Hypothalamus (tissue), 51 donors: ENCODE results near the gene ADD2.

ENCODE experiments used
- DNase-seq, 51 donors: peaks; one replicate each; lab custom pipeline; 2025; lab: John Stamatoyannopoulos, UW

Gene ADD2

DNA sequence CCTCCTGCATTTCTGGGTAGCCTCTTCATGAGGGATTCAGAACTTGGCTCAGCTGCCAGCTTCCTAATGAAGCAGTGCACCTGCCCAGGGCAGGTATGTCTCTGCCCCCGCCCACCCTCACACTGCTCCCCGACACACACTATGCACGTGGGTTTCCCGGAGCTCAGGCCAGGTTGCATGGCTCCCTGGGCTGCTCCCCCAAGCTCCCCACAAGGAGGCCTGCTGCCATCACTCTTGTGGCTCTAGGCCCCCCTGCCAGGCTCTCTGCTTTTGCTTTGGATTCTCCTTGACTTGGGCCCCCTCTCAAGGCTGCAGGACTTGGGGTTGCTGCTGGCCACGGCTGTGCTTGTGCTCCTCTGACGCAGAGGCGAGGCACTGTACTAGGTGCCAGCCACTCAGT, 43.6 kb downstream of the ADD2 start:
- DNase-seq, result no peak

- DNase-seq, result no peak
These were observed 44.6 kb downstream of the ADD2 start for GRCh38 chr2:70723286-70723885.

- DNase-seq, result no peak
These were observed 47.9 kb downstream of the ADD2 start for GRCh38 chr2:70720124-70720523.

- DNase-seq, result no peak
These were observed 48.8 kb downstream of the ADD2 start for GRCh38 chr2:70719231-70719630.

DNA sequence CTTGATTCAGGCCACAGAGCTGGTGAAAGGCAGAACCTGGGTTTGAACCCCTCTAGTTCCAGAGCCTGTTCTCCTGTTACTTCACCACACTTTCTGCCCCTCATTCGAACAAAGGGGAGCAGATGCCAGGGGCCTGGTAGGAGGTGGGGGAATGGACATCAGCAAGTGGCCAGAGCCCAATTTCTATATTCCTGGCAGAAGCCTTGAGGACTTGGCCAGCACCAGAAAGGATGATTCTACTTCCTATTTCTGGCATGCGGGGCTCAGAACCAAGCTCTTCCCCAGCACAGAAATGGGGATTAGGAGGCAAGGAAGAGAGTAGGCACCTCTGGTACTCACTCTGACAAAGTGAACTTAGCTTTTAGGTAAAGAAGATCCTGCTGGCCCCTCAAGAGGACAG, 49.3 kb downstream of the ADD2 start:
- DNase-seq, result no peak

- DNase-seq, result no peak
These were observed 49.8 kb downstream of the ADD2 start for GRCh38 chr2:70718241-70718640.

GRCh38 chr2:70717431-70718038, 50.5 kb downstream of the ADD2 start:
- no peak for DNase-seq

DNA sequence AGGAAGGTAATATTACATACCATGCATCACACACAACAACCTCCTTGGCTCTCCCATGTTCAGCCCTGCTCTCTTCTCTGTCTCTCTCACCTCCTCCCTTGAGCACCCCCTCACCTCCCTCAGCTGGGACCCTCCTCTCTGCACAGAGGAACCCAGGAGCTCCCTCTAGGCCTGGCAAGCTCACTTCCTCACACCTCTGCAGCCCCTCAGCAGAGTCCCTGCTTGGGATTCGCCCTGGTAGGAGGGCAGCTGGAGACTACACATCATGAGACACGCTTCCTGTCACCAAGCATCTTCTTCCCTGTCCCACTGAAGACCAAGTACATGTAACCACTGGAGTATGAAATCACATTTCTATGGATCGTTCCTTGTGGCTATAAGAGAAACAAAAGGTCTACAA, 51.0 kb downstream of the ADD2 start:
- no peak for DNase-seq

DNA sequence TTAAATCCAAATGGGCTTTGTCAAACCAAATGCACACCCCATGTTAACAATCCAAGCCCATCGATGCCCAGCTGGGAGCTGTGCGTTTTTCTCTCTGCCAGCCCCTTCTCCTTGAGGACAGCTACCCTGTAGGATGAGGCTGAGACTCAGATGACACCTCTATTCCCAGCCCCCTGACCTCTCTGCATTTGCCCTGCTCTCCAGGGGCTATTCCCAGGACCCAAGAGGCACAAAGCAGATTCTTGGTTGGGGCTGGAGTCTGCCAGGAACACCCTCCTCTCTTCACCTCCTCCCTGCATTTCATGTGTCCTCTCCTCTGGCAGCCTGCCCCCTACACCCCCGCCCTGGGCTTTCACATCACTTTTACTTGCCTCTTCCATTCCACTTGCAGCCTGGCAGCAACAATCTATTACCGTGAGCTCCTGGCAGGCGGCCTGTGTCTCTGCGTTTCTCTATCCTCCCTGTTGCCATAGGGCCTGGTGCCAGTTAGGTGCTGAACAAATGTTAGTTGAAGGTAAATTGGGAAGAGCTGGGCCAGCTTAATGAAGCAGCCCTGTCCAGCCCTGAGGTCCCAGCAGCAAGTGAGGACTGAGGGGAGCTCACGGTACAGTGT, 51.8 kb downstream of the ADD2 start:
- peak in 3 of 51 donors; percentile 9 to 31 (median 21) for DNase-seq

DNA sequence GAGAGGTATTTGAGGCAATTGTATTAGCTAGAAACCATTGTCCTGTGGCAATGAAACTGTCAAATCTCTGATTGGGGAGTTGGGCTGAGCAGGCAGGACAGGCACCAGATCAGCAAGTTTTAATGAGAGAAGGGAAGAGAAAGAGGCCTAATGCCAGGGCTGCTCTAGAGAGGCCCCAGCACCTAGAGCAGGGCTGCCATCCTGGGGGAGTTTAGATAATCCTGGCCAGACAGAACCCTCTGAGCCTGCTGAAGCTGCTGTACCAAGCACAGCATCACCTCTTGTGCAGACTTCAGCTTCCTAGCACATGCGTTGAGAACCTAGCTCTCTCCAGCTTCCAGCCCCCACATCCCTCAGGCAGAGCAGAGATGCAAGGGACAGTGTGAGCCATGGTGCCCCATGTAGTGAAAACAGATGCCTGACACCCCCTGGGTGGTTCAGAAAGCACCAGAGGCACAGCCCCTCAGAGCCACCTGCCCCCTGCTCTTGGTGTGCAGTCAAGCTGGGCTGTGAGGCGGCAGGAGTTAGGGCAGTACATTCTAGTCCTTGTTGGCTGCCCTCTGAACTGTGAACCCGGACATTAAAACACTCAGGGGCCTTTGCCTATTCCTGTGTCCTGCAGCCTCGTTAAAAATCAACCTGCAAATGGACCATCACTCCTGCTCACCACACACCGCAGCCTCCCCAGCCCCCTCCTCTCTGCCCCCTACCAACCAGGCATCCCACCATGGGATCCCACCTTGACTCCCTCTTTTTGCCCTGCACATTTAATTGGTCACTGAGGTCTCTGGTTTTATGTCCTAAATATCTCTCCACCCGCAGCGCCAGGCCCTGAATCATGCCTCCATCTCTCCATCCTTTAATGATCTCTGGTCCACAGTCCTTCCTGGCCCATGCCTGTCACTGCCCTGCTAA, 52.7 kb downstream of the ADD2 start:
- no peak for DNase-seq

GRCh38 chr2:70714141-70714905, 53.7 kb downstream of the ADD2 start:
- DNase-seq, result no peak

- no peak for DNase-seq
These were observed 55.1 kb downstream of the ADD2 start for GRCh38 chr2:70712916-70713315.

GRCh38 chr2:70711191-70711590, 56.8 kb downstream of the ADD2 start:
- DNase-seq, result no peak

DNA sequence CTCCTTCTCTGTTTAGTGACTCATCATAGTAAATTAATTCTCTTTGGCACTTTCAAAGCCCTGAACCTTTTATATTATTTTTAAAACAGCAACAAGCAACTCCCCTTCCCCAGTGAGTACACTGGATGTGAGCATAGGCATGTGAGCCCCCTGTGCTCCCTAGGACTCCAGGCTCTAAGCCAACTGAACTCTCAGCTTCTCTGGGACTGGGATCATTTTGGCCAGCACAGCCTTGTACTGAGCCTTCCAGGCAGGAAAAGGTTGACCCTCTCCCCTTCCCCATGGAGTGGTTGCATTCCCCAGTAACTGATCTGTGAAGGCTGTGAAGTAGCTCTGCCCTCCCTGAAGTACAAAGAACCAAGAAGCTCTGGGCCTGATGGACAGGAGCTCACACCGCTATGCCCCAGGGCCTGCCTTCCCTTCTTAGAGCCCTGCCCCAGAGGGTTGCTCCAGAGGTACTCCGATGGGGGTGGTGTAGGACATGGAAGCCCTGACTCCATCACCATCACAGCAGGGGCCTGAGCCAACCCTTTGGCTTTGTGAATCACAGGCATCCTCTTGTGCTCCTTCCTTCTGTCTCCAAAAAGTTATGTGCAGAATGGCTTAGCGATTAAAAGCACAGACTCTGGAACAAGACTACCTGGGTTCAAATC, 57.8 kb downstream of the ADD2 start:
- no peak for DNase-seq

GRCh38 chr2:70709275-70710037, 58.5 kb downstream of the ADD2 start:
- DNase-seq, result no peak

- DNase-seq, result no peak
These were observed 59.4 kb downstream of the ADD2 start for GRCh38 chr2:70708376-70709199.

DNA sequence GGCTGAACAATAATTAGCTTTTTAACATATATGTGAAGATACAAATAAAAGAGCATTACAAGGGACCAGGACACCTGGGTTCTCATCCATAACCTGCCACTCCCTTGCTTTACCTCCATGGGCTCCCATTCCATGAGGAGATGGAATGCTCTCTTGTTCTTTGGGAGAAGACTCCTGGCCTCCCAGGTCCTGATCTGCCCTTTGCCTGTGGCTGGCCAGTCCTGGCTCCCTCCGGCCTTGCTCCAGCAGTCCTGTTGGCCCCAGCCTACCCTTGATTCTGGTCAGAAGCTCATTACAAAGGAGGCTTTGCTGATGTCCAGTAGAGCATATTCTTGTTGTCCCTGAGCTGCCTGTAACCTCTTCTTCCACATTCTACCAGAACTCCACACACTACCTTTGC, 60.3 kb downstream of the ADD2 start:
- DNase-seq, result no peak

DNA sequence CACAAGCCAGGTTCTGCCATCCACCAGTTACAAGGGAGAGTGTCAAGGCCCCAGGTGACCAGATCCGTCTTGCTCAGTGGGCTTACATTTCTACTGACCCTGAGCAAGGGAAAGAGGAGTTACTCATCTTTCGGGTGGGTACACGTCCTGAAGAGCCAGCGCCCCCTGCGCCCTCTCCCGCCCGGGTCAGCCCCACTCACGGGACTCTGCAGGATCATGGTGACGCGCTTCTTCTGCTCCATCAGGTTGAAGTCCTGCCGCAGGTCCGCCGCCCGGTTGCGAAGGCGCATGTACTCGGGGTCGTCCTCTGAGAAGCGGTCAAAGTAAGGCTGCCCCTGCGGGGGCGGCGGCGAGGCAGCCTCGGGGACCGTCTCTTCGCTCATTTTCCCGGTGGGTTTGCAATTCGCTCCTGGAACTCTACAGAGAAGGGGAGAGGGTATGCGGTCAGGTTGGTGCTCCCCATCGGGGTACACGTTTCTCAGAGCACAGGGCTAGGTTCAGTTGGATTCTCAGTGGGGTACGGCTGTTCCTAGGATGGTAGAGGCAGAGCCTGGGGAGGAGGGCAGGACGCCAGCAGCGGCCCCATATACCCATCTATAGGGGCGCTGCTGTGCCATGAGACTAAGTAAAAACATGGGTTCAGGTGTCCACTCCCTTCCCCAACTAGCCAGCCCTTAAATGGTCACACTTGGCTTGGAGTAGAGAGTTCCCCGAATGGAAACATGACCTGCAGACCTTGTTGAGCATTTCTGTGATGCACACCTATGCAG, 61.8 kb downstream of the ADD2 start:
- no peak for DNase-seq
